ENCODE results near the gene RALY. TPM values are rescaled to one million over a fixed set of nuclear protein-coding genes. Genes with fewer than 3 reads are reported as not detected.
"Not testable (repeated sequence)": the region's sequence is repeated elsewhere in the genome, so short reads cannot be mapped to it uniquely, and the experiment has no call there.

Gene RALY
- total RNA-seq, 1 donor from 2014 or later: 116 TPM

DNA sequence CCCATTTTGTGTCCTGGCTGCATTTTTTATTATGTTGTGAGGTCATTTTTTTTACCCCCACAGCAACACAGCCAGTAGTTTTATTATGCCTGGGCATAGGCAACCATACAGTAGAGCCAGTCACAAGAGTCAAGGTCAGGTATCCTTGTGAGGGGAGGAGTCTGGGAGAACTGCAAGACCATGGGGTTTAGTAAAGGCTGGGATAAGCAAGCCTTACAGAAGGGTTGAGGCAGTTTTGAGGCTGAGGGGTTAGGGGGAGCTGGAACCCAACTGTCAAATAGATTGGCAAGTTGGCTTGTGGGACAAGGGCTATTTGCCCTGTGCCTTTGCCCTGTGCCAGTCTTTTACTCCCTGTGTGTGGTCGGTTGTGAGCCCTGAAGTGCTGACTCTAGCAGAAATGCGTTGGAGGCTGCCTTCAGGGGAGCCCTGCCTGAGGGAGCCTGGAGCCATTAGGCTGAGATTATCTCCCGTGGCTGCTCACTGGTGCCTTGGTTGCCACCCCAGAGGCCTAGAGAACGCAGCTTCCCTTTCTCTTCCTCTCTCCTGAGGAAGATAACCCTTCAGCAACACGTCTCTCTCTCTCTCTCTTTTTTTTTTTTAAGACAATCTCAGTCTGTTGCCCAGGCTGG lies 31.1 kb downstream of the RALY start:
- TF ChIP-seq, protein P1, sequence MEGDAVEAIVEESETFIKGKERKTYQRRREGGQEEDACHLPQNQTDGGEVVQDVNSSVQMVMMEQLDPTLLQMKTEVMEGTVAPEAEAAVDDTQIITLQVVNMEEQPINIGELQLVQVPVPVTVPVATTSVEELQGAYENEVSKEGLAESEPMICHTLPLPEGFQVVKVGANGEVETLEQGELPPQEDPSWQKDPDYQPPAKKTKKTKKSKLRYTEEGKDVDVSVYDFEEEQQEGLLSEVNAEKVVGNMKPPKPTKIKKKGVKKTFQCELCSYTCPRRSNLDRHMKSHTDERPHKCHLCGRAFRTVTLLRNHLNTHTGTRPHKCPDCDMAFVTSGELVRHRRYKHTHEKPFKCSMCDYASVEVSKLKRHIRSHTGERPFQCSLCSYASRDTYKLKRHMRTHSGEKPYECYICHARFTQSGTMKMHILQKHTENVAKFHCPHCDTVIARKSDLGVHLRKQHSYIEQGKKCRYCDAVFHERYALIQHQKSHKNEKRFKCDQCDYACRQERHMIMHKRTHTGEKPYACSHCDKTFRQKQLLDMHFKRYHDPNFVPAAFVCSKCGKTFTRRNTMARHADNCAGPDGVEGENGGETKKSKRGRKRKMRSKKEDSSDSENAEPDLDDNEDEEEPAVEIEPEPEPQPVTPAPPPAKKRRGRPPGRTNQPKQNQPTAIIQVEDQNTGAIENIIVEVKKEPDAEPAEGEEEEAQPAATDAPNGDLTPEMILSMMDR (IDR thresholded peaks at IDR 0.05): no peak
- peaks cover 13% of the 10 kb centered on the region for H3K36me3 Mint-ChIP-seq (ENCODE audit: low read depth)
- H3K9me3 Mint-ChIP-seq: no peaks in the 10 kb centered on the region
- DNase-seq (no peak), ATAC-seq (ENCODE audit: low read depth) (no peak)
- peaks cover 70% of the 10 kb centered on the region for H3K4me1 Mint-ChIP-seq
- peak overlapping the region; percentile 50 for H3K27ac Mint-ChIP-seq
- intact Hi-C loops (cut with micrococcal nuclease): loop anchor here (5.0 kb wide), 1 partner anchor 102 kb away; no protein-coding TSS in a partner anchor
- H3K27me3 Mint-ChIP-seq: no peaks in the 10 kb centered on the region
- ChIA-PET POLR2A (interaction anchor here (0.6 kb wide), 1 partner anchor 24 kb away, joined by 3 read pairs; no protein-coding TSS in a partner anchor), CTCF (no interaction called here)
- no peak overlapping the region for H3K4me3 Mint-ChIP-seq

DNA sequence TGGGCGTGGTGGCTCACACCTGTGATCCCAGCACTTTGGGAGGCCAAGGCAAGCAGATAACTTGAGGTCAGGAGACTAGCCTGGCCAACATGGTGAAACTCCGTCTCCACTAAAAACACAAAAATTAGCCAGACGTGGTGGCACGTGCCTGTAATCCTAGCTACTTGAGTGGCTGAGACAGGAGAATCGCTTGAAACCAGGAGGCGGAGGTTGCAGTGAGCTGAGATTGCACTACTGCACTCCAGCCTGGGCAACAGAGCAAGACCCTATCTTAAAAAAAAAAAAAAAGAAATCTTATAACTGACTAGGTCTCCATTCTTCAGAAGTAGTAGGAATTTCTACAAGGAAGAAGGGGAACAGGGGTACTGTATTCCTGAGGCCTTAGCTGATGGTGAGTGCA lies 34.3 kb downstream of the RALY start:
- H3K27ac Mint-ChIP-seq: peak overlapping the region; percentile 41
- not testable (repeated sequence) for H3K9me3 Mint-ChIP-seq

DNA sequence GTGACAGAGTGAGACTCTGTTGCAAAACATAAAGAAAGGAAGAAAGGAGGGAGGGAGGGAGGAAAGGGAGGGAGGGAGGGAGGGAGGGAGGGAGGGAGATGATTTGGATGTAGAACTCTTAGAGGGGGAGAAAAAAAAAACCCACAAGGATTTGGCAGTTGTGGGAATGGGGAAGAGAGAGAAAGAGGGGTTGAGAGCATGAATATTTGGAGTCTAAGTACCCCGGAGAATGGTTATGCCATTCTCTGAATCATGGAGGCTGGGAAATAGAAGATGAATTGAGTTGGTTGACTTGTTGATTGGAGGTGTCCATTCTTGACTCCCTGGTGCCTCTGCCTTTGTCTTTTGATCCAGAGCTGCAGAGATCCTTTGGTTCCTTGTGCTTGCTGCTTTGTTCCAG lies 35.7 kb downstream of the RALY start:
- intact Hi-C loops (cut with micrococcal nuclease): no loop called here
- TF ChIP-seq, protein P1 (IDR thresholded peaks at IDR 0.05): no peak
- ChIA-PET CTCF (no interaction called here), POLR2A (no interaction called here)
- Mint-ChIP-seq H3K27me3 (no peaks in the 10 kb centered on the region), H3K4me3 (no peak overlapping the region), H3K4me1 (peaks cover 44% of the 10 kb centered on the region), H3K27ac (no peak overlapping the region), H3K9me3 (no peaks in the 10 kb centered on the region), H3K36me3 (ENCODE audit: low read depth) (peaks cover 43% of the 10 kb centered on the region)
- ATAC-seq (ENCODE audit: low read depth) (no peak), DNase-seq (no peak)

More for the DNA sequence above, 34.3 kb downstream of the RALY start:
- intact Hi-C loops (cut with micrococcal nuclease); ATAC-seq (ENCODE audit: low read depth); CTCF ChIA-PET; DNase-seq; POLR2A ChIA-PET; H3K27me3 Mint-ChIP-seq; H3K4me3 Mint-ChIP-seq: not testable (repeated sequence)
- Mint-ChIP-seq H3K36me3 (ENCODE audit: low read depth) (peaks cover 31% of the 10 kb centered on the region), H3K4me1 (peaks cover 47% of the 10 kb centered on the region)

DNA sequence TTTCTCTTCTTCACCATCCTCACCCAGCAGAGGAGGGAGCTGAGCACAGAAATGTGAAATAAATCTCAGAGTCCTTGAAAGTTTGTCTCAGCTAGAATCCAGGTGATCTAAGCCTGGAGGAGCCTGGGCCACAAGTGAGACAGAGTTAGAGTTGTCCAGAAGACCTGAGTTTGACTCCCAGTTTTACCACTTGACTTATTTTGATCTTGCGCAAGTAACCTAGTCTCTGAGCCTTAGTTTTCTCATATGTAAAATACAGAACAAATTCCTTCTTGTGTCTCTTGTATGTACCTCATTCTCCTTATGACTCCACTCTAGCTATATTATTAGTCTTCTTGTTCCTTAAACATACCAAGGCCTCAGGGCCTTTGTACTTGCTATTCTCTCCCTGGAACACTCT lies 36.7 kb downstream of the RALY start:
- Mint-ChIP-seq H3K27ac (peak overlapping the region; percentile 6), H3K4me3 (no peak overlapping the region), H3K36me3 (ENCODE audit: low read depth) (peaks cover 48% of the 10 kb centered on the region), H3K4me1 (peaks cover 35% of the 10 kb centered on the region), H3K9me3 (no peaks in the 10 kb centered on the region), H3K27me3 (no peaks in the 10 kb centered on the region)
- ATAC-seq (ENCODE audit: low read depth): no peak
- ChIA-PET POLR2A (no interaction called here), CTCF (no interaction called here)
- TF ChIP-seq, protein P1 (IDR thresholded peaks at IDR 0.05): no peak
- intact Hi-C loops (cut with micrococcal nuclease): no loop called here
- DNase-seq: no peak

DNA sequence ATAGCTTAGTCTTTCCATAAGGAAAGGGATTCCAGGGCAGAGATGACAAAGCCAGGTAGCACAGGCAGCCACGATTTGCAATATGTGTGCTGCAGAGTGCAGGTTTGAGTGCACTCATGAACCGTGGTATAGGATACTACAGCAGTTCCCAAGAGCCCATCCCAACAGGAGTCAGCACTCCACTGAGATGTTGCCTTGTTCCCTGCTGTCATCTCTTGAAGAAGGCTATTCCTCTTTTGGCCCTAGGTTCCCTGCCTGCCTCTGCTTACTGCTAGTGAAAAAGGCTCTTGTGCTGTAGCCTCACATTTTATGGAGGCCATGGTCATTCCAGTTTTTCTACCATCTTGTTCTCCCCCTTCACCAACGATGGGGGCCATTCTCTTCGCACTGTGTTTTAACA lies 40.2 kb downstream of the RALY start:
- ATAC-seq (ENCODE audit: low read depth) (no peak), DNase-seq (no peak)
- TF ChIP-seq, protein P1 (IDR thresholded peaks at IDR 0.05): no peak
- peaks cover 55% of the 10 kb centered on the region for H3K36me3 Mint-ChIP-seq (ENCODE audit: low read depth)
- no peak overlapping the region for H3K4me3 Mint-ChIP-seq
- ChIA-PET POLR2A (no interaction called here), CTCF (interaction anchor here (1.1 kb wide), 1 partner anchor 9 kb away, joined by 3 read pairs; no protein-coding TSS in a partner anchor)
- peaks cover 44% of the 10 kb centered on the region for H3K4me1 Mint-ChIP-seq
- H3K27ac Mint-ChIP-seq: no peak overlapping the region
- H3K27me3 Mint-ChIP-seq: no peaks in the 10 kb centered on the region
- H3K9me3 Mint-ChIP-seq: no peaks in the 10 kb centered on the region
- intact Hi-C loops (cut with micrococcal nuclease): no loop called here

DNA sequence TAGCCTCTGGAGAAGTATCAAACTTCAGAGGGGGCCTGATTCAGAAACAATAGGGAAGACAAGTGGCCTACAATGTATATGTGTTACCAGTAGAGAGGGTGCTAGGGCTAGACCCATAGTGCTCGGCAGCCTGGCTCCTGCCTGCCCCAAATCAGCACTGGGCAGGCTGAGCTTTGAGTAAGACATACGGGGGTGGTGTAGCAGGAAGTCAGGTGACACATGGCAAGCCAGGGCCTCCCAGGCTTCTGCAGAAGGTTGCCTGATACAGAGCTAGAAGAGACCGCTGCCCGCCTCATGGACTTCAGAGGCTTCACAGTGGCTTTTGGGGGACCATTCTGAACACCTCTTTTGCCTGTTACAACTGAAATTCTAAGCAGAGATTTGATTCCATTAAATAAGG lies 43.4 kb downstream of the RALY start:
- TF ChIP-seq, protein P1 (IDR thresholded peaks at IDR 0.05): no peak
- intact Hi-C loops (cut with micrococcal nuclease): no loop called here
- Mint-ChIP-seq H3K36me3 (ENCODE audit: low read depth) (peaks cover 48% of the 10 kb centered on the region), H3K27ac (no peak overlapping the region), H3K9me3 (no peaks in the 10 kb centered on the region), H3K27me3 (no peaks in the 10 kb centered on the region), H3K4me1 (peaks cover 59% of the 10 kb centered on the region), H3K4me3 (no peak overlapping the region)
- POLR2A ChIA-PET: no interaction called here
- ATAC-seq (ENCODE audit: low read depth) (peak; percentile 31), DNase-seq (no peak)
- CTCF ChIA-PET: no interaction called here

Data from activated B cell treated with CpG ODN at 0.5 μM for 24 hours (primary cell).